PFSK-1 (cell line): ENCODE data around the gene PRKCE.

Experiments used
- FOXP2 ChIP-seq: optimal IDR thresholded peaks from 2 replicates; pipeline ENCODE3; 2011; ENCODE audit warnings: borderline replicate concordance, control low read depth, inconsistent platforms; ENCODE audit not compliant: insufficient read depth; ENCODE audit errors: extremely low read length, extremely low read depth
- POLR2AphosphoS5 ChIP-seq: IDR thresholded peaks from 2 replicates; pipeline ENCODE4 v1.6.1; 2012; ENCODE audit warnings: low read depth, mild to moderate bottlenecking, control low read depth, low read length, moderate library complexity
- REST ChIP-seq, 2 experiments: IDR thresholded peaks; 2 replicates each; pipeline versions ENCODE4 v1.6.1 to v1.8.0; 2011 to 2012; ENCODE audit warnings: low read depth in 2 of 2, low read length in 2 of 2, control low read depth in 1 of 2, inconsistent platforms in 1 of 2, mild to moderate bottlenecking in 1 of 2, moderate library complexity in 1 of 2; ENCODE audit not compliant: insufficient read depth in 1 of 2
- SIN3A ChIP-seq: IDR thresholded peaks from 2 replicates; pipeline ENCODE4 v1.6.1; 2012; ENCODE audit warnings: mild to moderate bottlenecking, low read length, moderate library complexity, borderline replicate concordance; ENCODE audit not compliant: insufficient read depth
- TAF1 ChIP-seq: IDR thresholded peaks from 2 replicates; pipeline ENCODE4 v1.6.1; 2012; ENCODE audit warnings: low read length, control low read depth, borderline replicate concordance; ENCODE audit not compliant: insufficient read depth

GRCh38 chr2:45834372-45834771 is 182.9 kb downstream of the PRKCE start:
- TF ChIP-seq SIN3A, result no peak
- no peak for TF ChIP-seq REST (IDR thresholded peaks at IDR 0.05; ENCODE audit: insufficient read depth in 1 of 2, low read depth in 2 of 2, low read length in 2 of 2)
- no peak for TF ChIP-seq TAF1
- no peak for TF ChIP-seq POLR2AphosphoS5
- TF ChIP-seq FOXP2, result no peak
